T-helper 2 cell (primary cell): ENCODE measurements around the gene ZNF71.
"Not testable (repeated sequence)": the region's sequence is repeated elsewhere in the genome, so short reads cannot be mapped to it uniquely, and the experiment has no call there.

Experiments
- DNase-seq, 5 experiments: peaks; one replicate each; pipeline versions ENCODE4 v3.0.0 to v3.0.0-alpha.2; 2012 to 2022

The ZNF71 gene

DNA sequence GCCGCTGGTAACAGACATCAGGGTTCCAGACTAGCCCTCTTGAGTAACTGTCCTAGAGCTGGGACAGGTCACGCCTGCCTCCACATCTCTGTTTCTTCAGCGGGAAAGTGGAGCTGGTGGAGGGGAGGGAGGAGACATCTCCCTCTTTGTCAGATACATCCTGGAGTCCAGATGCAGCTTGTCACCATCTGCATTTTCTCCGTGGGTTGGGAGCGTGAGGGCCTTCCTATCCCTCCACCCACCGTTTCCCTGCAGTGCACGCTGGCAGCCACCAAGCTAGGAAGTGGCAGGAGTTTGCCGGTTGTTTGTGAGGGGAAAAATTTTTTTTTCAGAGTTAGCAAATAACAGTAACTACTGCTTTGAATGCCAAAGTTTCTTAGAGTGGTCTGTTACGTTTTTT lies 27.9 kb downstream of the ZNF71 start:
- no peak for DNase-seq

GRCh38 chr19:56625708-56626107 lies 30.6 kb downstream of the ZNF71 start:
- DNase-seq, result no peak

DNA sequence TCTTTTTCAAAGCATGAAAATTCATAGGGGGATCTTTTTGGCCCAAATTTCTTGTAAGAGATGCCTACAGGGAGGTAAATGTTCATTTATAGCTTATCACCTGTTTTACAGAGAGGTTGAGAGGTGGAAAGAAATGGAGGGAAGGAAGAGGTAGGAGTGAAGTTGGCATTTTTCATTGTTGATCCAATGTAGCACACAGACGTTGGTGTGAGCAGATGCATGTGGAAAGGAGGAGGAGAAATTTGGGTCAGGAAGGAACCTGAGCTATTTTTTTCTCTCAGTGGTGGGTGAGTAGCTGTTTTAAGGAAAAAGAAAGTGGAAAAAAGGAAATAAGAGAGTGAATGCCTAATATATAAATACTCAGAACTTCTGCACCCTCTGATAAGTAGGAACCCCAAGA lies 37.9 kb downstream of the ZNF71 start:
- DNase-seq, result no peak

GRCh38 chr19:56637976-56638555 lies 43.0 kb downstream of the ZNF71 start:
- DNase-seq, result peak in 1 of 5 experiments; percentile 58

DNA sequence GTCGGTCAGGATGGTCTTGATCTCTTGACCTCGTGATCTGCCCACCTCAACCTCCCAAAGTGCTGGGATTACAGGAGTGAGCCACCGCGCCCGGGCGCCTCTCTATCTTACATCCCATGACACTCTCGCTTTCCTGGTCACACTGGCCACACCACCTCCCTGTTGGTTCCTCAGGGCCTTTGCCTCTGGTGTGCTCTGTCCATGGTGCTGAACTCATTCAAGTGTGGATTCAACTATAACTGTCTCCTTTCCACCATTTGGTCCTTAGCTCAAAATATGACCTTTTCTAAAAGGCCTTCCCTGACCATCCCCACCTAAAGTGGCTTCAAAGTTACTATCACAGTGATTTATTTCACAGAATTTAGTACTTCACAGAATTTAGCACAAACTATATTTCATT lies 44.1 kb downstream of the ZNF71 start:
- no peak for DNase-seq

- DNase-seq, result no peak
Observed at GRCh38 chr19:56642711-56643459, 47.8 kb downstream of the ZNF71 start, which contains the start of gene SMIM17. Gene SMIM17 (plus strand): TSS chr19:56643159. CDS start chr19:56645668, 2,509 bp downstream.

DNA sequence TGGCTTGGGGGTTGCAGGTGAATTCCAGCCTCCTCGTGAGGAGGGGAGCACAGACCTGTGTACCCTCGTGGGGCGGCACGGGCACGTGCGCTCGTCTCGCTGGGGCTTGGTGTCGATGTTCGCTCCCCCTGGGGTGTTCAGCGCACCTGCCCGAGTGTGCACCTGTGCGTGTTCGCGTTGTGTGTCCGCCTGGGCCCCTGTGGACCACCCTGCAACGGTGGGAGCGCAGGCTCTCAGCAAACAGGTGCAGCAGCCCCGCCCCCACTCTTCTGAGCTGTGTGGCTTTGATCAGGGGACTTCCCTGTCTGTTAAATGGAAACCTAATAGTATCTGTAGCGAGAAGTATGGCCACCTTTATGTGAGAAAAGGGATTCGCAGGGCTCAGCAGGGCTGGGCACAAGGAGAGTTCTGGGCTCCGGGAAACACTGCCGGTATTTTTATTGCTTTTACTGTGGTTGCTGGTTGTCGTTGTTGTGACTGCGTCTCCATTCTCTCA lies 48.4 kb downstream of the ZNF71 start:
- DNase-seq, result no peak

DNA sequence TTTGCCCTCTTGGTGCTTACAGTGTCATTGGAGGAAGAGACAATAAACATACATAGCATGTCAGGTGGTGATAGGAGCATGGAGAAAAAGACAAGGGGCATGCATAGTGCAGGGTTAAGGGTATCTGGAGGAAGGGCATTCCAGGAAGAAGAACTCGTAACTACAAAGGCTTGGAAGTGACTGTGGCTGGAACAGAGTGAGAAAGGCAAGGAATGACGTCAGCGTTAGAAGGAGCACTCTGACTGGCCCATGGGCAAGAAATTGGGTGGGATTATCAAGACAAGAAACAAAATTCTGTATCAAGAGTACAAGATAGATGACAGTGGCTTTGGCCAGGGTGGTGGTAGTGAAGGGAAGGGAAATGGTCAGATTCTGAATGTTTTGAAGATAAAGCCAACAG lies 59.0 kb downstream of the ZNF71 start:
- no peak for DNase-seq

GRCh38 chr19:56660381-56661107 lies 65.4 kb downstream of the ZNF71 start:
- no peak for DNase-seq

GRCh38 chr19:56661248-56661647 lies 66.1 kb downstream of the ZNF71 start:
- DNase-seq, result no peak

- no peak for DNase-seq
Observed at GRCh38 chr19:56663931-56664500, 68.9 kb downstream of the ZNF71 start.

DNA sequence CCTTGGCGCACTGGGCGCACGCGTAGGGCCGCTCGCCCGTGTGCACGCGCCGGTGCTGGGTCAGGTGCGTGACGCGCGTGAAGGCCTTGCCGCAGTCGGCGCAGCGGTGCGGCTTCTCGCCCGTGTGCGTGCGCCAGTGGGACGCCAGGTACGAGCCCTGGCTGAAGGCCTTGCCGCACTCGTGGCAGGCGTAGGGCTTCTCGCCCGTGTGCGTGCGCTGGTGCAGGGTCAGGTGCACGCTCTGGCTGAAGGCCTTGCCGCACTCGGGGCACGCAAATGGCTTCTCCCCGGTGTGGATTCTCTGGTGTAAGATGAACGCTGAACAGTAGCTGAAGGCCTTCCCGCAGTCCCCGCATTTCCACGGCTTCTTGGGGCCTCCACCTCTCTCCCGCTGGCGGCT lies 69.4 kb downstream of the ZNF71 start:
- no peak for DNase-seq

DNA sequence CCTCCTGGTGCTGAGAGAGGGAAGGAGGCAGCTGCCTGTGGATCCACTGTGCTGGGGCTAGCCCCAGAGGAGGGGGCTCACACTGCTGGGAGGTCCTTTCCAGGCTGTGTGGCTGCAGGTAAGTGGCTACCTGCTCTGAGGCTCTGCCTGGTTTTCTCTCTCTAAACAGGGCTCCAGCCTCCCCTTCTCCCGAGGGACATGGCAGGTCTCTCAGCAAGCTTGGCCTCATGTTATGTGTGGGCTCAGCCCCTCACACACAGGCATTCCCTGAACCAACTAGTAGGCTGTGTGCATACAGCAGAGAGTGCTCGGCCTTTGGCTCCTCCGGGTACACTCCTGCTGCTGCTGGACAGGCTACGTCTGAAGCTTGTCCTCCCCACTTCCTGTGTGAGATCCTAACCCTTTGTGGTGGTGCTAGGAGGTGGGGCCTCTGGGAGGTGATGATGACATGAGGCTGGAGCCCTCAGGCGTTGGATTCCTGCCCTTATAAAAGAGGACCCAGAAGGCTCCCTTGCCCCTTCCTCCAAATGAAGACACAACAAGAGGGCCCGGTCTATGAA lies 72.3 kb downstream of the ZNF71 start:
- no peak for DNase-seq

DNA sequence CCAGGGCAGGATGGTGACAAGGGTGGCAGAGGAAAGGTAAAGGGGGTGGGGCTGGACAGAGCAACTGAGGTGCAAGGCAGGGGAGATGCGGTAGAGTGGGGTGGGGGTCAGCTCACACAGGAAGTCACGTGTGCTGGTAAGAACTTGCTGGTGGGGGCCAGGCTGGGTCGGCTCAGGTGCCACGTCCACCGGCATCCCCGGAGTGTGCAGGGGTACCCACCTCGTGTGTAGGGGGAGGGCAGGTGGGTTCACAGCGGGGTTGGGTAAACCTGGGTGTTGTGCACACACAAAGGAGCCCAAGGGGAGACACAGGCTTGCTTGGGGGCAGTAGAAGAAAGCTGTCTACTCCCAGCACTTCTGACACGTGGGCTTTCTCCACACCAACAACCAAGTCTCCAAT lies 73.6 kb downstream of the ZNF71 start:
- no peak for DNase-seq

- DNase-seq, result no peak
Observed at GRCh38 chr19:56670401-56670960, 75.4 kb downstream of the ZNF71 start.

- DNase-seq, result peak in 1 of 5 experiments; percentile 9
Observed at GRCh38 chr19:56670961-56671612, 76.0 kb downstream of the ZNF71 start.

DNA sequence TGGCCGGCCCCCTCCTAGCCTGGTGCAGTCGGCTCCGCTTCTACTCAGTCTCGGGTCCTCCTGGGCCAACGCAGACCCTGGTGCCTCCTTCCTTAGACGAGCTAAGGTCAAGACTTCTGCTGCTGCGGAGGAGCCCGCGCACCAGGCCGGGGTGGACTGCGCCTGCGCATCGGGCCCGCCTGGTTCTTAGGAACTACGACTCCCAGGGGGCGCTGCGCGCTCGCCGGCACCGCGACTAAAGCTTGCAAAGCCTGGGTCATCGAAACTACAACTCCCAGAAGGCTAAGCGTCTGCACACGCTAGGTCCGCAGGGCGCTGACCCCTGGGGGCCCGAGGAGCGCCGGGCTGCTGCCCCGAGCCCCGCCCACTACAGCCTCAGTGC lies 76.5 kb downstream of the ZNF71 start, which contains the start of gene ZNF835:
Gene ZNF835, minus strand, starts transcription at position 145 of the 382 bp plus-strand sequence. CDS start 6,559 bp downstream, outside the sequence.
- peak; percentile 30 to 72 (median 63) for DNase-seq

- not testable (repeated sequence) for DNase-seq
Observed at GRCh38 chr19:56672610-56673009, 77.5 kb downstream of the ZNF71 start.
